22Rv1 (cell line): ENCODE results near the gene CNIH2.

Experiments used
- CTCF ChIP-seq: fragments of 450-650 bp; IDR thresholded peaks from 2 replicates; pipeline ENCODE4 v1.5.1; 2017; ENCODE audit warnings: mild to moderate bottlenecking
- ZFX ChIP-seq: fragments of 450-650 bp; IDR thresholded peaks from 2 replicates; pipeline ENCODE4 v1.6.1; 2017; ENCODE audit warnings: antibody characterized with exemption, borderline replicate concordance

GRCh38 chr11:66266378-66267038 lies 11.5 kb upstream of the CNIH2 start:
- no peak for TF ChIP-seq CTCF
- no peak for TF ChIP-seq ZFX
